ENCODE results near the gene CRLF2.
"Not testable (repeated sequence)": the region's sequence is repeated elsewhere in the genome, so short reads cannot be mapped to it uniquely, and the experiment has no call there.

CRLF2 gene

GRCh38 chrX:1213971-1214370 is 1.5 kb upstream of the CRLF2 start:
- no peak for DNase-seq

DNA sequence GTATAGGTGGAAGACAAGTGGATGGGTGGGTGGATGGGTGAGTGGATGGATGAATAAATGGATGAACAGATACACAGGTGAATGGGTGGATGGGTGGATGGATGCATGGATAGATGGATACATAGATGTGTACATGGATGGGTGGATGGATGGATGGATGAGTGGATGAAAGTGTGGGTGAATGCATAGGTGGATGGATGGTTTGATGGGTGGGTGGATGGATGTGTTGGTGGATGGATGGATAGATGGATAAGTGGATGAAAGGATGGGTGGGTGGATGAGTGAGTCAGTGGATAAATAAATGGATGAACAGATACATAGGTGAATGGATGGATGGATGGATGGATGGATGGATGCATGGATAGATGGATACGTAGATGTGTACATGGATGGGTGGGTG is 1.6 kb downstream of the CRLF2 start:
- DNase-seq = no peak

DNA sequence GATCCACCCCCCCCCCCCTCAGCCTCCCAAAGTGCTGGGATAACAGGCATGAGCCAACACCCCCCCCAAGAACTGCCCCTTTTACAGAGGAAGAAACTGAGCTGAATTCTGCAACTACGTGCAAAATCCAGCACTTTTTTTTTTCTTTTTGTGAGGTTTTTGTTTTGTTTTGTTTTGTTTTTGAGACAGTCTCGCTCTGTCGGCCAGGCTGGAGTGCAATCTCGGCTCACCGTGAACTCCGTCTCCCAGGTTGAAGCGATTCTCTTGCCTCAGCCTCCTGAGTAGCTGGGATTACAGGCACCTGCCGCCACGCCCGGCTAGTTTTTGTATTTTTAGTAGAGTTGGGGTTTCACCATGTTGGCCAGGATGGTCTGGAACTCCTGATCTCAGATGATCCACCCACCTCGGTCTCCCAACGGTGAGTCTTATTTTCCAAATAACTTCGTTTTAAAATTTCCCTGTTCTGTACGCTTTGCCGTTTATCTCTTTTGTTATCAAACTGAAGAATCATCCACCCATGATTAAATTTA is 4.9 kb downstream of the CRLF2 start:
- no peak for DNase-seq

- no peak for DNase-seq
Measured at GRCh38 chrX:1205681-1206611, 6.5 kb downstream of the CRLF2 start.

- no peak for DNase-seq
Measured at GRCh38 chrX:1202251-1202650, 10.2 kb downstream of the CRLF2 start.

- no peak for DNase-seq
Measured at GRCh38 chrX:1196436-1196835, 16.0 kb downstream of the CRLF2 start.

DNA sequence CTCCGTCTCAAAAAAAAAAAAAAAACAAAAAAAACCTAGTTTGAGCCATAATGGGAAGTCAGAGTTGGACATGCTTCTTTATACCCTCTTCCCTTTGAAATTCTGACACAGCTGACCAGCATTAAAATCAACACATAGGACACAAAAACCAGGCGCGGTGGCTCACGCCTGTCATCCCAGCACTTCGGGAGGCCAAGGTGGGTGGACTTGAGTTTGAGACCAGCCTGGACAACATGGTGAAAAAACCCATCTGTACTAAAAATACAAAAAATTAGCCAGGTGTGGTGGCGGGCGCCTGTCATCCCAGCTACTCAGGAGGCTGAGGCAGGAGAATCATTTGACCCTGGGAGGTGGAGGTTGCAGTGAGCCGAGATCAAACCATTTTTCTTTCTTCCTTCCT is 20.3 kb downstream of the CRLF2 start:
- not testable (repeated sequence) for DNase-seq

GRCh38 chrX:1190596-1191145 is 21.8 kb downstream of the CRLF2 start:
- DNase-seq = no peak

- no peak for DNase-seq
Measured at GRCh38 chrX:1185561-1185960, 26.9 kb downstream of the CRLF2 start.

- no peak for DNase-seq
Measured at GRCh38 chrX:1182211-1182610, 30.2 kb downstream of the CRLF2 start.

- DNase-seq = not testable (repeated sequence)
Measured at GRCh38 chrX:1181661-1182060, 30.8 kb downstream of the CRLF2 start.

- no peak for DNase-seq
Measured at GRCh38 chrX:1181170-1181569, 31.3 kb downstream of the CRLF2 start.

DNA sequence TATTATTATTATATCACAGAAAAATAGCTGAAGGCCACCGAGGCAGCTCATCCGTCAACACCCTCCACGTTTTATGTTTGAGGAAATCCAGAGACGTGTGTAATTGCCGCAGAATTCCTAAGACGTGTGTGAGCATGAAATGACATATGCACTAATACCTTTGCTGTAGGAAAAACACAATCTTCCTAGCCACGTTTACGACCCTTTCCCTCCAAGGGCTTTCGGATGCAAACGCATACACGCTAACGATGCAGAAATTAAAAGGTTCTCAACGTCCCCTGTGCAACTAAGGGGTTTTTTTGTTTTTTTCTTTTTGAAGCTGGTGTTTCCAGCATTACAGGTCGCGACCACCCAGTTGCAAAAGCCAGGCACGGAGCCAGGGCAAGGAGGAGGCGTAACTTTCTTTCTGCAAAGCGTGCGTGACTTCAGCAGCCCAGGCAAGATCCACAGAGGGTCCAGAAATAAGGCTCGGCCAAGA is 33.8 kb downstream of the CRLF2 start:
- DNase-seq = no peak

- not testable (repeated sequence) for DNase-seq
Measured at GRCh38 chrX:1176531-1177320, 35.7 kb downstream of the CRLF2 start.

DNA sequence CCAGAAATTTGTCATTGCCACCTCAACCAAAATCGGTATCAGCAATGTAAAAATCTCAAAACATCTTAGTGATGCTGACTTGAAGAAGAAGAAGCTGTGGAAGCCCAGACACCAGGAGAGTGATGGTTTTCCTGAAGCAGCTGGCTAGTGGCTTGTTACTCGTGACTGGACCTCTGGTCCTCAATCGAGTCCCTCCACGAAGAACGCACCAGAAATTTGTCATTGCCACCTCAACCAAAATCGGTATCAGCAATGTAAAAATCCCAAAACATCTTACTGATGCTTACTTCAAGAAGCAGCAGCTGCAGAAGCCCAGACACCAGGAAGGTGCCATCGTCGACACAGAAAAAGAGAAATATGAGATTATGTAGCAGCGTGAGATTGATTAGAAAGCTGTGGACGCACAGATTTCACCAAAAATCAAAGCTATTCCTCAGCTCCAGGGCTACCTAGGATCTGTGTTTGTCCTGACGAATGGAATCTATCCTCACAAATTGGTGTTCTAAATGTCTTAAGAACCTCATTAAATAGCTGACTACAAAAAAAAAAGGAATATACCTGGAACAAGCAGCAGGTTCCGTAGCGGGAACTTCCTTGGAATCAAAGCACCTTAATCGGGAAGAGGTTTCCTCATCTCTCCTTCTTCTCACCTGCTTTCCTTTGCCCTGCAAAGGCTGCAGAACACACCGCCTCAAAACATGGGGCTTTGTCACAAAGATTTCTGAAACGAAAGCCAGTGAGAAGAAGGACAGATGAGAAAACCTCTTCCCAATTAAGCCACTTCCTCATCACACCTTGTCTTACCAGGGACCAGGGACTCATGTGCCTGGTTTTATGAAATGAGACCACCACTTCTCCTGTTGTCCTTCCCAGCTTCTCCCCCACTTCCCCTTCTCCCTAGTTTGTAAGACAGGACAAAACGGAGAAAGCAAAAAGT is 37.6 kb downstream of the CRLF2 start:
- DNase-seq = not testable (repeated sequence)

DNA sequence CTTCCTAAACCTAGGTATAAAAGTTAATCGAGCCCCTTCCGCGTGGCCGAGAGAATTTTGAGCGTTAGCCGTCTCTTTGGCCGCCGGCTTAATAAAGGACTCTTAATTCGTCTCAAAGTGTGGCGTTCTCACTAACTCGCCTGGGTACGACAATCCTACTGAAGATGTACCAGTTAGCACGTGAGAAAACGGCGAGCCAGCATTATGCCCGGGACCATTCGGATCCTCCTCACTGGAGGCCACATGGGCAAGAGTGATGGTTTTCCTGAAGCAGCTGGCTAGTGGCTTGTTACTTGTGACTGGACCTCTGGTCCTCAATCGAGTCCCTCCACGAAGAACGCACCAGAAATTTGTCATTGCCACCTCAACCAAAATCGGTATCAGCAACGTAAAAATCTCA is 39.0 kb downstream of the CRLF2 start:
- not testable (repeated sequence) for DNase-seq

DNA sequence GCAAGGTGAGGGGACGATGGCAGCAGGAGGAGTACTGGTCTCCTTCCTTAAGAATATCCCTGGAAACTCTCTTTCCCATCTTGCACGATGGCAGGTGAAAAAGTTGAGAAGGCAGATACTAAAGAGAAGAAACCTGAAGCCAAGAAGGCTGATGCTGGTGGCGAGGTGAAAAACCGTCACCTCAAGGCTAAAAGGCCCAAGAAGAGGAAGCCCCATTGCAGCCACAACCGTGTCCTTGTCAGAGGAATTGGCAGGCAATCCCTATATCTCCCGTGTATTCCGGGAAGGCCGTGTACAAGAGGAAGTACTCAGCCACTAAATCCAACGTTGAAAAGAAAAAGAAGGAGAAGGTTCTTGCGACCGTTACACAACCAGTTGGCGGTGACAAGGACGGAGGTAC is 40.0 kb downstream of the CRLF2 start:
- no peak for DNase-seq

GRCh38 chrX:1171915-1172314 is 40.5 kb downstream of the CRLF2 start:
- DNase-seq = not testable (repeated sequence)

- DNase-seq = no peak
Measured at GRCh38 chrX:1170243-1170642, 42.2 kb downstream of the CRLF2 start.

GRCh38 chrX:1169189-1169588 is 43.3 kb downstream of the CRLF2 start:
- no peak for DNase-seq

DNA sequence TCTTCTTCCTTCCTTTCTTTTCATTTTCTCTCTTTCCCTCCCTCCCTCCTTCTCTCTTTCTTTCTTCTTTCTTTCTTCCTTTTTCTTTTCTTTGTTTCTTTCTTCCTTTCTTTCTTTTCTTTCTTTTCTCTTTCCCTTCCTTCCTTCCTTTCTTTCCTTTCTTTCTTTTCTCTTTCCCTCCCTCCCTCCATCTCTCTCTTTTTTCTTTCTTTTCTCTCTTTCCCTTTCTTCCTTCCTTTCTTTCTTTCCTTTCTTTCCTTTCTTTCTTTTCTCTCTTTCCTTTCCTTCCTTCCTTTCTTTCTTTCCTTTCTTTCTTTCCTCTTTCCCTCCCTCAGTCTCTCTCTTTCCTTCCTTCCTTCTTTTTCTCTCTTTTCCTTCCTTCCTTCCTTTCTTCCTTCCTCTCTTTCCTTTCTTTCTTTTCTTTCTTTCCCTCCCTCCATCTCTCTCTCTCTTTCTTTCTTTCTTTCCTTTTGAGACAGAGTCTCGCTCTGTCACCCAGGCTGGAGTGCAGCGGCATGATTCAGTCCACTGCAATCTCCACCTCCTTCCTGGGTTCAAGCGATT is 44.4 kb downstream of the CRLF2 start:
- no peak for DNase-seq

DNA sequence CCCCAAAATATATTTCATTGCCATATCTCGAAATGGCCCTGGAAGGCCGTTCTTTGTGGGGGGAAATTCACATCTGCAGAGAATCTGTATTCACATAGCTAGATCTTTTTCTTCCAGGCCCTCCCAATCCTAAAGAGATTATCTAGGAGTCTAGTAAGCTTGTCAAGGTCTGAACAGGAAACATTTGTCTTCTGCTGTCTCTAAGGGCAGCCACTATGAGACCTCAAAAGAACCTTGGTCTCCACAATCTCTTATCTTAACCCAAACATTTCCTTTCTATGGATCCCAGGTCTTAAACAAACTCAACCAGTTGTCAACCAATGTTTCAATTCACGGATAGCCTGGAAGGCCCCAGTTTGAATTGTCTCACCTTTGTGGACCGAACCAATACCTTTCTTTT is 45.0 kb downstream of the CRLF2 start:
- DNase-seq = no peak

All from hippocampal formation (tissue), 2 donors.